HG02852 (cell line): ENCODE measurements around the gene OLFM1.

ENCODE experiments used
- ATAC-seq: cut with Tn5 transposase; IDR thresholded peaks from one replicate; pipeline ENCODE4 v1.9.1; 2021; ENCODE audit warnings: mild to moderate bottlenecking, moderate library complexity; ENCODE audit not compliant: unreplicated experiment

Gene OLFM1

GRCh38 chr9:135088348-135088978 is 995 bp downstream of the OLFM1 start:
- ATAC-seq: no peak

GRCh38 chr9:135088979-135089847 is 1.7 kb downstream of the OLFM1 start:
- no peak for ATAC-seq

GRCh38 chr9:135090081-135090480 is 2.6 kb downstream of the OLFM1 start:
- no peak for ATAC-seq

- no peak for ATAC-seq
These were observed 3.1 kb downstream of the OLFM1 start for GRCh38 chr9:135090547-135090946.

- no peak for ATAC-seq
These were observed 4.1 kb downstream of the OLFM1 start for GRCh38 chr9:135091545-135091944.

GRCh38 chr9:135093111-135093510 is 5.6 kb downstream of the OLFM1 start:
- no peak for ATAC-seq

- ATAC-seq: no peak
These were observed 6.6 kb downstream of the OLFM1 start for GRCh38 chr9:135093911-135094584.

- ATAC-seq: no peak
These were observed 8.3 kb downstream of the OLFM1 start for GRCh38 chr9:135095470-135096407.

- no peak for ATAC-seq
These were observed 9.0 kb downstream of the OLFM1 start for GRCh38 chr9:135096408-135096895.

GRCh38 chr9:135098400-135099105 is 11.1 kb downstream of the OLFM1 start:
- no peak for ATAC-seq

- ATAC-seq: no peak
These were observed 12.1 kb downstream of the OLFM1 start for GRCh38 chr9:135099574-135099973.

GRCh38 chr9:135100241-135100681 is 12.8 kb downstream of the OLFM1 start:
- no peak for ATAC-seq

- ATAC-seq: no peak
These were observed 13.4 kb downstream of the OLFM1 start for GRCh38 chr9:135100725-135101410.

- ATAC-seq: no peak
These were observed 14.0 kb downstream of the OLFM1 start for GRCh38 chr9:135101486-135101885.

GRCh38 chr9:135101926-135102325 is 14.5 kb downstream of the OLFM1 start:
- ATAC-seq: no peak

GRCh38 chr9:135102331-135102730 is 14.9 kb downstream of the OLFM1 start:
- no peak for ATAC-seq

- ATAC-seq: no peak
These were observed 15.6 kb downstream of the OLFM1 start for GRCh38 chr9:135103001-135103446.

GRCh38 chr9:135103931-135104639 is 16.6 kb downstream of the OLFM1 start:
- no peak for ATAC-seq
